HG03457 (cell line): Measurements from ENCODE around the gene PTGDR2.
"Not testable (repeated sequence)": the region's sequence is repeated elsewhere in the genome, so short reads cannot be mapped to it uniquely, and the experiment has no call there.

Experiments used
- ATAC-seq: cut with Tn5 transposase; IDR thresholded peaks from one replicate; pipeline ENCODE4 v1.9.1; 2021; ENCODE audit warnings: moderate number of reproducible peaks; ENCODE audit not compliant: unreplicated experiment

Gene PTGDR2

DNA sequence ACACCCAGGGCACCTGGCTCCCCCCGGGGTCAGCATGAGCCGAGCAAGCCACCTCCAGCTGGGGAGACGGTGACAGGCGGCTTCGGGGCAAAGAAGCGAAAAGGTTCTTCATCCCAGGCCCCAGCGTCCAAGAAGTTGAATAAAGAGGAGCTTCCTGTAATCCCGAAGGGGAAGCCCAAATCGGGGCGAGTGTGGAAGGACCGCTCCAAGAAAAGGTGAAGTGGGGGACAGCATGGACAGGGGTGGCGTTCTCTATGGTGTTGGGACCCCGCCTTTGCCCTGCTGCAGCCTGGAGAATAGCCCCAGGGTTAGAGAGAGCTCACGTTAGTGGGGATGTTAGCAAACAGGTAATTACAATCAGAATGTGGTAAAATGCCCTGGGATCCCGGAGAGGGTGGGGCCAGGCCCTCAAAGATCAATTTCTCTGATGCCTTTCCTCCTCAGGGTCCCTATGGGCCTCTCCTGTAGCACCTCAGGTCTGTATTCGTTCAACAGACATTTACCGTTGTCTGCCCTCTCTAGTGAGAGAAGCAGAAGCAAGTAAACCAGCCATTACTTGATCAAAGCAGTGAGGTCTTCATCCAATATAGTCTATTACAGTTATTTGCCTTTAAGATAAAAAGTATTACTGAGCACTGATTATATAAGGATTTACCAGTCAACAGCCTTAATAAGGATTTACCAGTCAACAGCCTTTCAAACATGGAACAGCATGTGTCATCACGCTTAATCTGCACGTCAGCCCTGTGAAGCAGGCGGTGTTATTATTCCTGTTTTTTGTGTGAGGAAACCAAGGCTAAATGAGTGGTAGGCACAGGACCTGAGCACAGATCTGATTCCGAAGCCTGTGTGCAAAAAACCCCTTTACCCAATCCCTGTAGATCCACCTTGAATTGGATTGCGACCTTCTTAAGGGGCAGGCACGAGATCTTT, 12.8 kb downstream of the PTGDR2 start:
- ATAC-seq, result no peak

DNA sequence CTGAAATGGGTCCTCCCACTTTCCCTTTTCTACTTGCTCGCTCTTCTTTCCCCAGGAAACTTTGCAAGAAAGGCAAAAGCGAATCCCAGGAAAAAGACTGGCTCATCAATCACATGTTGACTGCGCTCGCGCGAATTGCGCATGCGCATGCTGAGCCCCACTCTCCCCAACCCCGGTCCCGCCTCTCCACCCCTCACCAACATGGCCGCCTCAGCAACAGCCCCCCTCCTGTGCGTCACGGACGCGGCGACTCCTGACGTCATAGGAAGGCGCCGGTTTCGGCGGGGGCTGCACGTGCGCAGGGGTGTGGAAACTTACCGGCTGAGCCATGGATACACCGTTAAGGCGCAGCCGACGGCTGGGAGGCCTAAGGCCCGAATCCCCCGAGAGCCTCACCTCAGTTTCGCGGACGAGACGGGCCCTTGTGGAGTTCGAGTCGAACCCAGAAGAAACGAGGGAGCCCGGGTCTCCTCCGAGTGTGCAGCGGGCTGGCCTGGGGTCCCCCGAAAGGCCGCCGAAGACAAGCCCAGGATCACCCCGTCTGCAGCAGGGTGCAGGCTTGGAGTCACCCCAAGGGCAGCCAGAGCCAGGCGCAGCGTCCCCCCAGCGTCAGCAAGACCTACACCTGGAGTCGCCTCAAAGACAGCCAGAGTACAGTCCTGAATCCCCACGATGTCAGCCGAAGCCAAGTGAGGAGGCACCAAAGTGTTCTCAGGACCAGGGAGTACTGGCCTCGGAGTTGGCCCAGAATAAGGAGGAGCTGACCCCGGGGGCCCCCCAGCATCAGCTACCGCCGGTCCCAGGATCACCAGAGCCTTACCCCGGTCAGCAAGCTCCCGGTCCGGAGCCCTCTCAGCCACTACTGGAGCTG, 13.7 kb downstream of the PTGDR2 start, which contains the start of gene CCDC86:
TSS of gene CCDC86 (plus strand) at position 317 of the 871 bp plus-strand sequence. CDS start at position 329, 12 bp downstream.
- ATAC-seq, result peak; percentile 52

DNA sequence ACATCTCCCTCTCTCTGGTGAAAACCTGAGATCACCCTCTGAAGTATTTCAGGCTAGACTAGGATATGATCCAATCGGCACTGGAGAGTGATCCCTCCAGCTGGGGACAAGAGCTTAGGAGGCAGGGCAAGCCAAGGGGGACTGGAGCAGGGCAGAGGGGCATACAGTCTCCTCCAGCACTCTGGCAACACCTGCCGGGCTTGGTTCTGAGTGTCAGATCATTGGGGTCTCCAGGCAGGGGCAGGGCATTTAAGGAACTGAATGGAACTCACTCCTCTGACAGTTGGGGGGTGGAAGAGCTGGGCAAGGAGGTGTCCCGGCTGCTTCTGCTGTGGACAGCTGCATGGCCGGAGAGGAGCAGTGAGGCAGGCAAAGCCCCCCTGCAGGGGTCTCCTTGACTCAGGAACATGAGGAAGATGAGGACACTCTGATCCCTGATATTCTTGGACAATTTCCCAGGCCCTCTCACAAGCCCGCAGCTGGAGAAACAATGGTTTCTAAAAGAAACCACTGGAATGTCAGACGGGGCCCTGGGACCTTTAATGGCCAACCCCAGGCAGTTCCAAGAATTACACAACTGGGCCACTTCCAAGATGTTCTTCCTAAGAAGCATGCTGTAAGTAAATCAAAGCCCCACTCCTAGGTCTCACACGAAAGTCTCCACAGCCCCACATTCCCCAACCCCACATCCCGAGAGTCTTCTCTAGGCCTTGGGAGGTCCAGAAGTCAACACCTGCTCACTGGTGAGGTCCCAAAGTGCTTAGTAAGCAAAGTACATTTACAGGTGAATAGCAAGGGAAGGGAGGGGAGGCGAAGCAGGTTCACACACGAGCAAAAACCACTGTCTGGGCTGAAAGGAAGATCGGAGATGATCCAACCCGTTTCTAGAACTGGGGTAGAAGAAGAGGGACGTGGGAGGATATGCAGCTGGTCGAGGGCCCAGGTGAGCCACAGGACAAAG, 15.0 kb downstream of the PTGDR2 start:
- no peak for ATAC-seq

DNA sequence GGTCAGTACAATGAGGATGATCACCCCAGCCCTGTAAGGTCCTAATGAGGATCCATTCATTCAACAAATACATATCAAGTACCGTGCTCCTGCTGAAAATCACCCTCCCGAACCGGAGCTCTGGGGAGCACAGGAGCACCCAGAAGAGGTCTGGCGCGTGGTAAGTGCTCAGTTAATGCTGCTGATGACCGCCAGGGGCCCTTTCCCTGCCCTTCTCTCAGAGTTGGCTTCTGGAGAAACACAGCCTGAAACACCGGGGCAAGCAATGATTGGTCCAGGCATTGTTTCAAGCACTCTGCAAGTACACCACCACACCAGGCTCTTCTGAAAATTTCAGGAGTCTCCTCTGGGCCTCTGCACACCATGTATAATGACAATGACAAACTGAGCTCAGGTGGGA, 17.6 kb downstream of the PTGDR2 start:
- no peak for ATAC-seq

DNA sequence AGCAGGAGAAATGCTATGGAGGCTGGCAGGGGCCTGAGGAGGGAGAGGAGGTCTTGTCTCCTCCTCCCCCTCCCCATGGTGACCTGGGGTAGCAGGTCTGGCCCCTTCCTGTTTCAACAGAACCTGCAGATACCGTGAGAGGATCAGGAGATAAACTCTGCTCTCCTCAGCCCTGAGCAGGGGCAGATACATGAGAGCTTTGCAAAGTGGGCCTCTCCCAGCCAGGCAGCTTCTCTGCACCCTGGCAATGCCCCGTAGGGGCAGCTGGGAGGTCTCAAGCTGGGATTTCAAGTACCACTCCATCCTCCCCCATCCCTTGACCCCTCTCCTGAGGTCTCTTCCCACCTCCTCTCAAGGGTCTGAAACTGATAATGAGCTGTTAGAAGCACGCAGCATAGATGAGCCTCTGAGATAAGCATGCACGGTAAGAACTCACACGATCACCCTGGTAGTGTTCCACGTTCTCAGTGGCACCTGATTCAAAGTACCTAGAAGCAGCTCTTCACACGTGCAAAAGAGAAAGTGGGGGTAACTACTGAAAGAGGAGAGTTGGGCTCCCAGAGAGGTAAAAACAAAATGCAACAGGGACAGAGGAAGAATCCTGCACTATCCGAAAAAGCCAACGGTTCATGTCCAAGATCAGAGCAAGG, 18.8 kb downstream of the PTGDR2 start:
- no peak for ATAC-seq

DNA sequence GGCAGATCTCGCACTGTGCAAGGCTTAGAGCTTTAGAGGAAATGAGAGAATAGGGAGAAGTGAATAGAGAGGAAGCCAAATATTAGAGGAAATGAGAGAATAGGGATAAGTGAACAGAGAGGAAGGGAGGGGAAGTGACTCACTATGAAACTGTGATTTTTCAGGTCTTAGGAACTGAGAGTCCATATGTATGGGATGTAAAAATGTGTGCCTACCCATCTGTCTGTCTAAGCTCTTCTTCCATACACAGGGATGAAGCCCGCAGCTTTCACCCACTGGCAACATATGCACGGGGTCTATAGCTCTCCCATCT, 20.3 kb downstream of the PTGDR2 start:
- ATAC-seq, result no peak

DNA sequence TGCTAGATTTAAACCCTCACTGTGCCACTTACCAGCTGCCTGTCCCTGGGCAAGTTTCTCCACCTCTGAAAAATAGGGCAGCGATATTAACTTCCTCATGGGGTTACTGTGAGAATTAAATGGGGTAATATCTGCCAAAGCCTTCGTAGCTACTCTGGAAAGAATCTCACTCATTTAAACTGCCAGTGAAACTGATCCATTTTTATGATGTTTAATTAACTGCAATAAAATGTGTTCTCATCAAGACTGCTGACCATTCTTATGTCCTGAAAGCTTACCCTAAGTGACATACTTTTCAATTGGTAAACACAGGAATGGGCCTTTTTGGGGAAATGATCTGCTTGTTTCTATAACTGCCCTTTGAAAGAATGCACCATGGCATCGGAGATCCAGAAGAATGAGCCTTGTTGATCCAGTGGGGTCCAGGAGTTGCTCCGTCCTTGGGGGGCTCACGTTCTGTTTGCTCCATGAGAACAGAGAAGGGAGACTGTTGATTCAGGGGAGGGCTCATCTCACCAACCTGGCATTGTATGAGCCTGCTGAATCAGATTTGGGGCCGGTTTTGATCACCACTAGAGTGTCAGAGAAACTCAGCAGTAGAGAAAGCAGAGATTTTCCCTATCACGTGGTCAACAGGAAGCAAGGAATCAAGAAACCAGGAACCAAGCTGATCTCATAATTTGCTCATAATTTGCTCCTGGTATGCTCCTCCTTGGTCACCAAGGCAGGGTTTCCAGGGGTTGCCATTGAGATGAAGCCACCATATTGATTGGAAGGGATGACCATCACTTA, 20.8 kb downstream of the PTGDR2 start:
- no peak for ATAC-seq

DNA sequence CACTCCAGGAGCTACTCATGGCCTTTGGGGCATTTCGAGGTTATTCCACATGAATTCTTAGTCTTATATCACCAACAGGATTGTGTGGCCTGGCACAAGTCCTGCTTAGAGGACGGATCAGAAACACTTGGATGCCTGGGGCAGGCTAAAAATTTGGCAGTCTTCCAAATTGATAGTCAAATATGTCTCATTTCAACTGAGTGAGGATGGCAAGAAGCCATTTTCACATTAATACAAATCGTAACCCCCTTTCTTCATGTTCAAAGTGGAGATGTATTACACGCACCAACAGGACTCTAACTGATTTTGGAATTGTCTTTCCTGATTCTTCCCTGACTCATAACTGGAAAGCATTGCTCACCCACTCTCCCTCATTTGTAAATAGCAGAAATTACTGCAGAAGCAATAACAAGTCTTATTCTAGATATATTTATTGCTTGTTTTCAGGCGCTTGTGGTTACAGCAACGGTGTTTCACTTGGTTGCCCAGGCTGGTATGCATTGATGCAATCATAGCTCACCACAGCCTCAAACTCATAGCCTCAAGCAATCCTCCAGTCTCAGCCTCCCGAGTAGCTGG, 24.2 kb downstream of the PTGDR2 start:
- no peak for ATAC-seq

DNA sequence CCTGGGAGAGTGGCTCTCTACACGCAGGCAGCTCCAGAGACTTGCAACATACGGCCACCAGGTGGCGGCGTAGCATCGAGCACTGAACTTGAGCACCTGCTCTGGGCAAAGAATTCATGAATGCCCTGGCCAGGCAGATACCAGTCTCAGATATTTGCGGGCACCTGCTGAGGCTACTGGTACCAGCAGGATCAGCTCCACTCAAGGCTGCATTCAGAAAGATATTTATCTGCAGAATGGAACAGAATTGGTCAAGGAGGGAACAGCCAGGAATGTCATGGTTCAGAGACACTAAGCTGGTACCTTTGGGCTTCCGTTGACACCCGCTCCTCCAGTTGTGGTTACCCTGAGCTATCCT, 24.6 kb downstream of the PTGDR2 start:
- no peak for ATAC-seq

DNA sequence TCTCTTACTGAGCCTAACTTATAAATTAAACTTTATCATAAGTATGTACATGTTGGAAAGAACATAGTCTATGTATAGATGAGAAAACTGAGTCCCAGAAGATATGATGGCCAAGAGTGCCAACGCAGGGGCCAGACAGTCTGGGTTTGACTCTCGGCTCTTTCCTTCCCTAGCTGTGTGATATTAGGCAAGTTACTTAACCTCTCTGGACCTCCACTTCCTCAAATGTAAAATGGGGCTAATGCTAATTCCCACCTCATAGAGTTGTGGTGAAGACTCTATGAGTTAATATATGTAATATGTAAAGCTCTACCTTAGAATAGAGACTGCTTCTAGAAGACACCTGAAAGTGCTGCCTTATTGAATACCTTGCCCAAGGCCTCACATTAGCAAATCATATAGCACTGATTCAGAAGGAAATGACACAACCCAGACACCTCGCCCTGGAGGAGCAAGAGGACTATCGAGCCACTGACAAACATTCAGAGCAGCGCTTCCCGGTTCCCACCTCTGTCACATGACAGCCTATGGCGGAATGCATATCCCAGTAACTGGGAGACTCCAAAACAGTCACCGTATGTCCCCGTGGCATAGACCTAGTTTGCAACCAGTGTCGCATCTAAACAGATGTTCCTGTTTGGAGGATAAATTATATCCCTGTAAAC, 25.1 kb downstream of the PTGDR2 start:
- no peak for ATAC-seq

DNA sequence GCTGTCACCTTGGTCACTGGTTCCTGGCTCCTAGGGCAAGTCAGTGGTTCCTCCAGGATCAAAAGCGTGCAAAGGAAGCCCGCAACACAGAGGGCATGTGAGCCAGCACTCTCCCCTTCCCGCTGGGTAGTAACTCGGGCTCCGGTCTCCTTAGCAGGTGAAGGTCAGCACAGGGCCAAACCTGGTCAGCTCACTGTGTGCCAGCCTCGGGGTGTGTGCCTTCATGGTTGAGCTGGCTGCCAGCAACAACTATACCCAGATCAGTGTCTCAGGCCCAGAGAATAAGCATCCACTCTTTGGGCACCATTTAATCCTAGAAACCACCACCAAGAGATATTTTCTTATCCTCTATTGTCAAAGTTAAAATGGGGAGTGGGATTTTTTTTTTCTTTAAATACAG, 30.0 kb downstream of the PTGDR2 start:
- no peak for ATAC-seq

DNA sequence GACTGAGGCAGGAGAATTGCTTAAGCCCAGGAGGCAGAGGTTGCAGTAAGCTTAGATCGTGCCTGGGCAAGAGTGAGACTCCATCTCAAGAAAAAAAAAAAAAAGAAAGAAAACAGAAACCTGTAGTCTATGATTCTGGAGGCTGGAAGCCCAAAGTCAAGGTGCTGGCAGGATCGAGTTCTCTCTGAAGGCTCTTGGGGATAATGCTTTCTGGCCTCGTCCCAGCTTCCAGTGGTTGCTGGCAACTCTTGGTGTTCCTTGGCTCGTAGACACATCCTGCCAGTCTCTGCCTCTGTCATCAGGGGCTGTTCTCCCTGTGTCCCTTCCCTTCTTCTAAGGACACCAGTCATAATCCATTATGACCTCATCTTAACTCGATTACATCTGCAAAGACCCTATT, 30.6 kb downstream of the PTGDR2 start:
- no peak for ATAC-seq

DNA sequence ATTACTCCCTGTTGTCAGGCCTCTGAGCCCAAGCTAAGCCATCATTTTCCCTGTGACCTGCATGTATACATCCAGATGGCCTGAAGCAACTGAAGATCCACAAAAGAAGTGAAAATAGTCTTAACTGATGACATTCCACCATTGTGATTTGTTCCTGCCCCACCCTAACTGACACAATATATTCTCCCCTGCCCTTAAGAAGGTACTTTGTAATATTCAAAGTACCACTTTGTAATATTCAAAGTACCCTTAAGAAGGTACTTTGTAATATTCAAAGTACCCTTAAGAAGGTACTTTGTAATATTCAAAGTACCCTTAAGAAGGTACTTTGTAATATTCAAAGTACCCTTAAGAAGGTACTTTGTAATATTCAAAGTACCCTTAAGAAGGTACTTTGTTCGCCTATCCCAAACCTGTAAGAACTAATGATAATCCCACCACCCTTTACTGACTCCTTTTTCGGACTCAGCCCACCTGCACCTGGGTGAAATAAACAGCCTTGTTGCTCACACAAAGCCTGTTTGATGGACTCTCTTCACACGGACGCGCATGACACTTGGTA, 31.9 kb downstream of the PTGDR2 start:
- not testable (repeated sequence) for ATAC-seq

DNA sequence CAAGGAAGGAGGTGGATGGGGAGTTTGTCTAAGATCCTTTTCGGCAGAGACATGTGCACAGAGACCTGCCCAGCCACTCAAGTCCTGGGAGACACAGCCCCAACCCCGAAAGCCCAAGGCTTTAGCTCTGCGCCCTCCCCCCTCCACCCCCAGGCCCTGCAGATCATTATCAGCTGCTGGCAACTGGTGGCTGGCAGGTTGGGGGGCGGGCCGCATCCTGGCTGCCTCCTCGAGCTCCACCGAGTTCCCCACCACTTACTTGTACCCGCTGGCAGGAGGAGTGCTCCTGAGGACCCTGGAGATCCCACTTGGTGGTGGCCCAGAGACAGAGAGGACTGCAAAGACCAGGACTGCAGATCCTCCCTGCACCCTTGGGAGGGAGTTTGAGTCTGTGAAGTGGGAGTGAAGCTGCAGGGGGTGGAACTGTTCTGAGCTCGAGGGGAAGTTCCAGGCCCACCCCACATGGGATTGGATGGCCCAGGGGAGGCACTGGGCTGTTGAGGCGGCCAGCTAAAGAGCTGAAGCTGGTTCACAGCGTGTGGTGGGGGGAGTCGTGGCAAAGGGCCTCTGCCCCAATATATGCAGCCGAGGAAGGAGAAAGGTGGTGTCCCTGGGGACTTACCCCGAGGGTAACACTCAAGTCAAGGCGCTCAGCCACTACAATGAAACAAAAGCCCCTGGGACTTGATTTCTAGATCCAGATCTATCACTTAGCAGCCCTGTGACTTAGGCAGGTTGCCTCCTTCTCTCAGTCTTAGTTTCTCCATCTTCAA, 33.7 kb downstream of the PTGDR2 start:
- ATAC-seq, result no peak

DNA sequence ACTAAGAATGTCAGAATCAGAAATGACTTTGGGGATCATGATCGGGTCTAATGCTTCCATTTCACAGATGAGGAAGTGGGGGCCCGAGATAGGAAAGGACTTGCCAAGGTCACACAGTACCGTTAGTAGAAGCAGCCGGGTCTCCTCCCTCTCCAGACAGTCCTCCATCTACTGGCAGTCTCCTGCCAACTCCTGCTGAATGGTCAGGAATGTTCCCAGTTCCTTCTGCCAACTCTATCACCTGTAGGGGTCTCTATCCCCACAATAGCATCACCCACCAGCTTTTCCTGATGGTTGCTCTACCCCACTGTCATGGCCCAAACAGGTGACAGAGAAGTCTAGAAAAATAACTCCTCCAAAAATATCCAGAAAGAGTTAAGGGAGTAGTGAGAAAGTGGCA, 37.7 kb downstream of the PTGDR2 start:
- ATAC-seq, result no peak

DNA sequence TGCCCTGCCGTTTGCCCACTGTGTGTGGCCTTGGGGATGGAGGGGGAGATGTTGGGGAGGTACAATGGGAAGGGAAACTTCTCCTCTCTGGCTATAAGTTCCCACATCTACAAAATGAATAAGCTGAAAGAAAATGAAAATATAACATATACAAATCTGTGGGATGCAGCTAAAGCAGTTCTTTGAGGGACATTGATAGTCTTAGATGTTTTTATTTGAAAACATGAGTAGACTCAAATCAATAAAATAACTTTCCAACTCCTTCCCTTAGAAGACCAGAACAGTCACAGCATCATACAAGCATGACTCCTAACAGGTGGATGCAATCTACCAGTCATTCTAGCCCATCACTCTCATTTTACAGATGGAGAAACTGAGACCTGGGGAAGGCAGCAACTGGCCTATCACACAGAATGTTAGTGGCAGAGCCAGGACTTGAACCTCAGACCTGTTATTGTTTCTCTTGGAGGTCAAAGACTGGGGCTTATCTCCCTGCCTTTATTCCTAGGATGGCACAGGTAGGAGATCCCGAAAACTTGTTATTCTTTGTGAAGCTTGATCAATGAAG, 39.1 kb downstream of the PTGDR2 start:
- no peak for ATAC-seq

DNA sequence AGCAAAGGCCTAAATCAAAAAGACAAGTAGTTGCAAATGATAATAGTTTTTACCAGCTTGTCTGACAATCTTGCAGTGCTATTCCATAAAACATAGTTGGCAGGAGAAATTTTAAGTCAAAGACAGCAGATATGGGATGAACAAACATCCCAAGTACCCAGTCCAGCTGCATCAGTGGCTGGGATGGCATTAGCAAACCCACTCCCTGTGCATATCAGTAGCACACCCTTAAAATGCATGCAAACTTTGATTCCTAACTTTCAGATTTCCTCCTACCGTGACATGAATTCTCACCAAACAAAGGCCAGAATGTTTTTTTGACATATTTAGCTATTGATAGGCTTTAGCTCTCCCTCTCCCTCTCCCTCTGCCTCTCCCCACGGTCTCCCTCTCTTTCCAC, 41.6 kb downstream of the PTGDR2 start:
- ATAC-seq, result no peak
